Hypothalamus (tissue), 51 donors: Measurements from ENCODE around the gene CNTNAP5.
A peak's percentile ranks its signal among the peaks of the same experiment; 100 is the strongest.

ENCODE experiments used
- DNase-seq, 51 donors: peaks; one replicate each; lab custom pipeline; 2025; lab: John Stamatoyannopoulos, UW

The CNTNAP5 gene

DNA sequence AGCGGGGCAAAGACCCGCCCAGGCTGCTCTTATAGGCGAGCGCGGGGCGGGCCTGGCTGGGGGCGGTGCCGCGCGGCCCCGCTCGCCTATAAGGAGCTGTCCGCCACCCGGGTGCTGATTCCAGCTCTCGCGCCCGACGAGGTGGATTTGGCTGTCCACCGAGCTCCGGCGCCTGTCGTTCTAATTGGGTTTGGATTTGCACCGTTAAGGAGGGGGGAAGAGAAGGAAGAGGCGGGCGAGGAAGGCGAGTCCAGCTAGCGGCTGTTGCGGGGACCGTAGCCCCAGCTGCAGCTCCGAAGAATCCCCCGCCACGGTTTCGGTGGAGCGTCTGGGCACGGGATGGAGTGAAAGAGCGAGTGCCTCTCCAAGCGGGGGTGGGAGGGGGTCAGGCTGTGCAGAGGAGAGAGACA lies at the start of gene CNTNAP5:
Gene CNTNAP5, plus strand, starts transcription at position 117 of the 410 bp plus-strand sequence. CDS start 364 bp downstream, outside the sequence.
- peak in 46 of 51 donors; percentile 2 to 66 (median 30) for DNase-seq

DNA sequence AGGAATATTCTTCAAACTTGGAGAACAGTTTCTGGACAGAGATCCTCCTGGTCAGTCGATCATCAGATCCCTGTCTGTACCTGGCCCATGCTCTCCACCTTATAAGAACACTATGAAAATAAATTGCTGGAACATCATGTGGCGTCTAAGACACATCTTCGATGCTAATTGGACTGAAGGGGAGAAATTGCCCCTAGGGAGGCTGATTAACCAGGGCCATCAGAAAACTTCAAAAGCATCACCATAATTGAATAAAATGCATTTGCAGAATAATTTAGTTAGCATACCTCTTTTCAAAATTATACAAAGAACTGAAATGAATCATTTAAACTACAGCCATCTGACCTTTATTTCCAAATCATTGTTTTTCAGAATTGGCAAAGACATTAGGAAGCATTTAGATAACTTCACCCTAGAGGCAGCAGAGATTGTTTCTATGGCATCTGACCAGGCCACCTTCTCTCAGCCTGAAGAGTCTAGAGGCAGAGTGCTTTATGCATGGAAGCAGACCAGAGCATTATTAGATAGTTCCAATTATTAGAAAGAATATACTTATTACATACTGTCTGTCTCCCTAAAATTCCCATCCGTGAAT lies 48.9 kb upstream of the CNTNAP5 start:
- DNase-seq = no peak

GRCh38 chr2:123993728-123994323 lies 31.3 kb upstream of the CNTNAP5 start:
- peak in 12 of 51 donors; percentile 0 to 25 (median 2) for DNase-seq

DNA sequence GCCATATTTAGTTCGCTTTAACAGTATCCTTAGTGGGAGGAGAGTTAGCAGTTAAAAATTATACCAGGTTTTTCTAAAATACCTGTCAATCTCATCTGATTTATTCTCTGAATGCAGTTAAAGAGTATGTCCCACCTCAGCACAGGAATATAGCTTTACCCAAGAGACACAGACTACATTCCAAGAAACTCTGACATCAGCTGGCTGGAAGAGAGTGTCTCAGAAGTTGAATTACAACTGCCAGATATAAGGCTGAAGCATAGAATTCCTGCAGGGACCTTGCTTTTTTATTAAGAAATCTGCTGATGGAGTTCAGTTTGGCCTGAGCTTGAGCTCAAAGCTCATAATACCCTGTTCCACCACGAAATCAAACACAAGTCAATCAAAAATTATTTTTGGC lies 25.4 kb upstream of the CNTNAP5 start:
- no peak for DNase-seq

DNA sequence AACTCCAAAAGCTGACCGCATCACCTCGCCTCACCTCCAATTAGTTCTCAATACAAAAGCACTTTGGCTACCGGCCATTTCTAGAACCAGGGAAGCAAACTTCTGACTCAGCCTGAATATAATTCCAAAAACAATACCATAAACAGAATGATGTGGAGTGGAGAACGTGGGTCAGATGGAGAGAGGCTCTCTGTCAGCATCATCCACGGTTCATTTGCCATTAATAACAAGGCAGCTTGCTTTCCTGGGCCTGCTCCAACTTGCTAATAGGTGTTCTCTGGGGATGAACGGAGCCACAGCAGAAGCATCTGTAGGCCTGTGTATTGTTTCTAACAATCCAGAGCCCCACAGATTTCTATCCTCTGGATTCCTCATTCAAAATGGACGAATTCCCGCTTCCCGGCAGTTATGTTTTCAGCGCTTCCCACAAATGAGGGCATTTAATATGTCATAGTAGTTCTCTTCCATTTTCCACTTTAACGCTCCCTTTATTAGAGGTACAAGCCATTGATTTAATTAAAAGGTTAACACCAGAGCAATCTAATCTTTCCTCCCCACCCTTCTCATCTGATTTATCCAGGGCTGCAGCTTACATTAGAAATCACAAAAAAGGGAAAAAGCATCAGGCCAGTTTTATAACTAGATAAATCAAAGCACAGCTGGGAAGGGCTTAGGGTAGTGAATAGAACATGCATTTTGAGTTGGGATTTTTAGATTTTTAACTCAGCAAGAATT lies 23.2 kb upstream of the CNTNAP5 start:
- no peak for DNase-seq

GRCh38 chr2:124018890-124019289 lies 6.2 kb upstream of the CNTNAP5 start:
- DNase-seq = no peak

- peak in 6 of 51 donors; percentile 1 to 29 (median 13) for DNase-seq
Measured at GRCh38 chr2:124024561-124025170, 421 bp upstream of the CNTNAP5 start.

- peak in 10 of 51 donors; percentile 2 to 58 (median 6) for DNase-seq
Measured at GRCh38 chr2:124025891-124026434, 876 bp downstream of the CNTNAP5 start.

- DNase-seq = no peak
Measured at GRCh38 chr2:124026503-124026902, 1.4 kb downstream of the CNTNAP5 start.

DNA sequence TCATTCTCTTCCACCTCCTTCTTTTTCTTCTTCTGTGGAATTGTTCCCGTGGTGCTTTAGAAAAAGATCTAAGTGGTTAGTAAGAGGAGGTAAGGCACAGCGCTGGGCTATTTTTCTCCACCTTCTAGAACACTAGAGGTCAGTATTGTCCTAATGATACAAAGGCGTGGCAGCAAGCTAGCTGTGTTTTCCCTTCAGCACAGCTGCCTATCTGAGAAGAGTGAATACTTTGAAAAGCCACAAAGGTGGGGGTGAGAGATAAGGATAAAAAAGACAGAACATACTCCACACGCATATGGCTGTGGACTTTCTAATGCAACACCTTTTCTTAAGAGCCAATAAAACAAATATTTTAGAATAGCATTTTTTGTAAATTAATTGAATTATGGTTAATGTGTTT lies 2.1 kb downstream of the CNTNAP5 start:
- DNase-seq = peak in 16 of 51 donors; percentile 0 to 71 (median 10)

DNA sequence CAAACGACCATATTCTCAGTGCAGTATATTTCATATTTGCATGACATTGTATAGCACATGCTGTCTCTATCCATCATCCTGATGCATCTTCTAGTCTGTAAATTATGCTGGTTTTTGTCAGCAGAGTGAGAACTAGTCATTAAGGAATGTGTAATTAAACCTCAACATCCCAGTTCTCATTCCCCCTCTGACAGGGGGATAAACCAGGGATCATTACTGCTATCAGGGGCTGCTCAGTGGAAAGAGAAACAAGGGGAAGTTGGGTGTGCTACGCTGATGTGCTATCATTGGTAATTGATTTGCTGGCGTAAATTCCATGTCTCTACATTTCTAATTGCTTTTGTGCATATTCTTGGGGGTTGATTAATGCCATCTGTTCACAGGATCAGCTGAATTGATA lies 7.7 kb downstream of the CNTNAP5 start:
- DNase-seq = no peak

DNA sequence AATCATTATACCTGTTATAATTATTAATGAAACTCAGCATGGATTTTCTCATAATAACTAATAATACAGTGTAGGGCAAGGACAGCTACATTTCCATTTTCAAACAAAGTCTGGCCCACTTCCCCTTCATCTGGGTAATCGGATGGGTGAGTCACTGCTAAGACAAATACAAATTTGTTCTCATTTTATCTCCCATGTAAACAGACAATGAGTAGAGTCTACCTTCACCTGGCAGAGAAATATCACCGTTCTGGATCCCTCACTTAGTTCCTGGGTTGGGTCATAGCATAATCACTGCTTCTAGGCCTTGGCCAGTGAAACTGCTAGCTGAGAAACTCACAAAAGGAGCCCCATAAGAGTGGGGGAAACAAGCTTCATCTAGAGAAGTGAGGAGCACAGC lies 9.2 kb downstream of the CNTNAP5 start:
- DNase-seq = no peak

- DNase-seq = no peak
Measured at GRCh38 chr2:124035001-124035400, 9.9 kb downstream of the CNTNAP5 start.

DNA sequence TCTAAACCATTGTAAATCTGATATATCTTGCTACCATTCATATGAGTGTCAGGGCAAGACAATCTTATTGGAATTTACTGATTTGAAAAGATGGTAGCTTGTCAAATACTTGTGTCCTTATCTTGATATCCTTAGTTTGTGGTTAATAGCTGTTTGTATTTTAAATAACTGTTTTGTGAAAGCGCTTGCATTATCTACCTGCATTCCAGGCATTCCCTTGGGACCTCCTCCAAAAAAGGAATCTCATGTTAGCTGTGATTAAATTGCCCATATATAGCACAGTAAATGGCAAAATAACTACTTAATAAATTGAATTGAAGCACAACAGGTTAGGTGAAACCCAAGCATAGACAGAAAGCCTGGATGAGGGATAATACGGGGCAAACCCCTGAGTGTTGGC lies 13.9 kb downstream of the CNTNAP5 start:
- DNase-seq = no peak

DNA sequence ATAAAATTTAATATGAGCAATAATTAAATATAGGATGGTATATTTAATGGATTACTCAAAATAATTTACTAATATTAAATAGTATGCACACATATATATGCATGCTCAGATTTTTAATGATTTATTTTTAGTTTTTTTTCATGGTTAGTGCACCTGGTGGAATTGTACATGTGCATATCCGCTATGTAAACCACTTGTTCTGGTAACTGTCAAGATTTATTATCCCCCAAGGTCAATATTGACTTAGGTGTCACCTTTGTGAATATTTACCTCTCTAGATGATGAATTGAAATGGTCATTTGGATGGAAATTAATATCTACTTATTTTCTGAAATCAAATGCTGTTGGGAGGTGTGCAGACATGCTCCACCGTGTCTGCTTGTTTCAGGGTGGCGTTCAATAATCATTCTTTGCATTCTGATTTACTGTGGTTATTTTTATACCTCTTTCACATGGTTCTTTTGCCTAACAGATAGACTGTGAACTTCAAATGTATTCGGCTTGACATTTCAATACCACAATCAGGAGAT lies 14.7 kb downstream of the CNTNAP5 start:
- no peak for DNase-seq

DNA sequence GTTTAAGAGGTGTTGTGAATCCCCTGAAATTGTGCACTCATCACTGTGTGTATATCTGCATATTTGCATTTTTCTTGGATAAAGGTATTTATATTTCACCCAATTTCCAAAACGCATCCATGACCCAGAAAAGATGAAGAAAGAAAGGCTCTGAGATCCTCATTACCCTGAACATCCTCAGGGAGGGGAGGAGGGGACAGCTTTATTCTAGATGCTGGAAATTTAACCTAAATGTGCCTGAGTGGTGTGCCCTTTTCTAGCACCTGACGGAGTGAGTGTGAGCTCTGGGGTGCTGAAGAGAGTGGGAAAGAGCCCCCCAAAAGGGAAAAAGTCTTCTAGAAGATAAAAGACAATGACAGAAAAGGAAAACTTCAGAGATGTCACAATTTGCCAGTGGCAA lies 20.8 kb downstream of the CNTNAP5 start:
- DNase-seq = no peak

GRCh38 chr2:124046332-124046731 lies 21.2 kb downstream of the CNTNAP5 start:
- no peak for DNase-seq

DNA sequence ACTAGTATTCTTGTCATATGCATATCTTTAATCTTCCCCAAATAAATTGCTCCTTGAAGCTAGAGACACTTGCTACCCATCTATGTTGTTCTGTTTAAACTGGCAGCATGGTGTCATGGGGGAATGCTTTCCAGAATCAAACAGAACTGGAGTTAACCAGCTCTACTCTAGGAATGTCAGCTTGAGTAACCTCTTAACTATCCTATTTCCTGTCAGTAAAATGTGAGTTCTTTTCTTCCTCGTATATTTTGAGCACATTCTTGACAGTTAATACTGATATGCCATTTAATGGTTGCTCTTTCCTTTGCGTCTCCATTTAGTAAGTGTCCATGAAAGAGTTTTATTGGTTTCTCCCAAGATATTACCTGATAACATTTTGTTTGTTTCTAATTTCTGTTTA lies 23.0 kb downstream of the CNTNAP5 start:
- no peak for DNase-seq

DNA sequence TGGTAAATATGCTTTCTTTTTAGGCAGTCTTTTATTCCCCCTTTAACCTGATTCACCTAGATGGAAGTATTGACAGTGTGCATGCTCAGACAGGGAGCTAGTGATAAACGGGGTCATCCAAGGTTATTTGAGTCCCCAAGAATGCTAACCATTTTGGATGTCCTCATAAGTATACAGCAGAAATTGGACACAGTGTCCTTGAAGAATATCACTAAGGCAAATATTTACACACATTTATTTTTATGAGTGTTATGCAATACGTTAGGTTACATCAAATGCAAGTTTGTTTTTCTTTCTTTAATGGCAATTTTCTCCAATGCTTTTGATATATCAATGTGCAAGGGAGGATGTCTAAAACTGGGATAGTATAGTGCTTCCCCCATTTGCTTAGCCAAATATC lies 23.6 kb downstream of the CNTNAP5 start:
- no peak for DNase-seq

- DNase-seq = no peak
Measured at GRCh38 chr2:124049136-124049535, 24.0 kb downstream of the CNTNAP5 start.
